DOHH2 (cell line): ENCODE results near the gene SORBS2.

Source experiments
- H3F3A ChIP-seq: fragments of 200-600 bp; sonication (generic), shearing (Covaris generic); 2 replicates; pipeline ENCODE4 v1.6.0; 2016; ENCODE audit warnings: antibody characterized with exemption, mild to moderate bottlenecking; ENCODE audit not compliant: control insufficient read depth, insufficient read depth
- H3K27ac ChIP-seq: fragments of 200-600 bp; sonication (generic); 2 replicates; pipeline ENCODE4 v1.5.1; 2014; ENCODE audit warnings: low read depth, mild to moderate bottlenecking, low read length, moderate library complexity
- H3K27me3 ChIP-seq: fragments of 200-600 bp; sonication (generic); 2 replicates; pipeline ENCODE4 v1.6.1; 2014; ENCODE audit warnings: mild to moderate bottlenecking, low read length, mixed read lengths; ENCODE audit not compliant: control insufficient read depth
- H3K36me3 ChIP-seq: fragments of 200-600 bp; sonication (generic); 2 replicates; pipeline ENCODE4 v1.6.1; 2014; ENCODE audit warnings: mild to moderate bottlenecking, low read length, moderate library complexity, mixed read lengths; ENCODE audit not compliant: control insufficient read depth
- H3K4me1 ChIP-seq: fragments of 200-600 bp; sonication (generic); 2 replicates; pipeline ENCODE4 v1.6.1; 2014; ENCODE audit warnings: mild to moderate bottlenecking, low read length, mixed read lengths; ENCODE audit not compliant: control insufficient read depth
- H3K4me2 ChIP-seq: fragments of 200-600 bp; sonication (generic); 2 replicates; pipeline ENCODE4 v1.6.0; 2014; ENCODE audit warnings: mild to moderate bottlenecking, low read length, moderate library complexity
- H3K4me3 ChIP-seq: fragments of 200-600 bp; sonication (generic); 2 replicates; pipeline ENCODE4 v1.5.1; 2014; ENCODE audit warnings: mild to moderate bottlenecking, low read length, mixed read lengths
- H3K79me2 ChIP-seq: fragments of 200-600 bp; sonication (generic); 2 replicates; pipeline ENCODE4 v1.6.1; 2014; ENCODE audit warnings: mild to moderate bottlenecking, low read length, mixed read lengths; ENCODE audit not compliant: control insufficient read depth
- H3K9me2 ChIP-seq: fragments of 200-600 bp; sonication (generic); replicated peaks from 2 replicates; pipeline ENCODE4 v1.6.1; 2014; ENCODE audit warnings: mild to moderate bottlenecking, low read length, mixed read lengths; ENCODE audit not compliant: control insufficient read depth
- H3K9me3 ChIP-seq: fragments of 200-600 bp; sonication (generic); 2 replicates; pipeline ENCODE4 v1.6.1; 2014; ENCODE audit warnings: antibody characterized with exemption, low read length, mixed read lengths; ENCODE audit not compliant: control insufficient read depth, insufficient read depth
- H4K20me1 ChIP-seq: fragments of 200-600 bp; sonication (generic); 2 replicates; pipeline ENCODE4 v1.6.0; 2014; ENCODE audit warnings: low read depth, mild to moderate bottlenecking, antibody characterized with exemption, low read length, moderate library complexity; ENCODE audit not compliant: control insufficient read depth, insufficient read depth
- CTCF ChIP-seq: fragments of 200-600 bp; sonication (generic); IDR thresholded peaks from one replicate; pipeline ENCODE4 v1.5.1; 2014; ENCODE audit warnings: antibody characterized with exemption, mild to moderate bottlenecking, low read depth, low read length; ENCODE audit not compliant: poor library complexity, severe bottlenecking
- EZH2phosphoT487 ChIP-seq: fragments of 200-600 bp; sonication (generic); IDR thresholded peaks from 2 replicates; pipeline ENCODE4 v1.6.1; 2017; ENCODE audit warnings: borderline replicate concordance, mild to moderate bottlenecking, antibody characterized with exemption, low read length, moderate library complexity, mixed read lengths

The SORBS2 gene

GRCh38 chr4:185738038-185738552, 73.9 kb downstream of the SORBS2 start:
- no peak overlapping the region for H3K4me2 ChIP-seq

GRCh38 chr4:185737489-185738037, 74.4 kb downstream of the SORBS2 start:
- Histone ChIP-seq H3K36me3 (no peaks in the 10 kb centered on the region), H4K20me1 (no peaks in the 10 kb centered on the region), H3K79me2 (no peaks in the 10 kb centered on the region), H3K9me3 (no peaks in the 10 kb centered on the region), H3K4me2 (no peak overlapping the region), H3K4me3 (no peak overlapping the region), H3F3A (no peaks in the 10 kb centered on the region), H3K27me3 (no peaks in the 10 kb centered on the region; the same call in 1 of the 2 replicates), H3K4me1 (no peaks in the 10 kb centered on the region), H3K9me2 (no peaks in the 10 kb centered on the region), H3K27ac (no peak overlapping the region)
- TF ChIP-seq CTCF (no peak), EZH2phosphoT487 (no peak)

More at GRCh38 chr4:185738038-185738552, 73.9 kb downstream of the SORBS2 start:
- H3K9me2 ChIP-seq: no peaks in the 10 kb centered on the region
- no peaks in the 10 kb centered on the region for H3K36me3 ChIP-seq
- H3K4me1 ChIP-seq: no peaks in the 10 kb centered on the region
- TF ChIP-seq CTCF: no peak
- no peak overlapping the region for H3K4me3 ChIP-seq
- no peaks in the 10 kb centered on the region for H3F3A ChIP-seq
- no peaks in the 10 kb centered on the region; the same call in 1 of the 2 replicates for H3K27me3 ChIP-seq
- no peaks in the 10 kb centered on the region for H4K20me1 ChIP-seq
- no peak overlapping the region for H3K27ac ChIP-seq
- H3K79me2 ChIP-seq: no peaks in the 10 kb centered on the region
- H3K9me3 ChIP-seq: no peaks in the 10 kb centered on the region

GRCh38 chr4:185736882-185737281, 75.1 kb downstream of the SORBS2 start:
- no peaks in the 10 kb centered on the region for H4K20me1 ChIP-seq
- no peak overlapping the region for H3K27ac ChIP-seq
- H3K27me3 ChIP-seq: no peaks in the 10 kb centered on the region; the same call in 1 of the 2 replicates
- H3K9me3 ChIP-seq: no peaks in the 10 kb centered on the region
- no peaks in the 10 kb centered on the region for H3K9me2 ChIP-seq
- no peaks in the 10 kb centered on the region for H3F3A ChIP-seq
- H3K36me3 ChIP-seq: no peaks in the 10 kb centered on the region
- H3K79me2 ChIP-seq: no peaks in the 10 kb centered on the region
- no peak overlapping the region for H3K4me3 ChIP-seq
- no peaks in the 10 kb centered on the region for H3K4me1 ChIP-seq
- no peak for TF ChIP-seq CTCF
- TF ChIP-seq EZH2phosphoT487: no peak
- H3K4me2 ChIP-seq: no peak overlapping the region
